Measurements from ENCODE around the gene IFI35.
"Not testable (repeated sequence)": the region's sequence is repeated elsewhere in the genome, so short reads cannot be mapped to it uniquely, and the experiment has no call there.

Gene IFI35

GRCh38 chr17:43006639-43007551 lies at the start of gene IFI35:
TSS of gene IFI35 (plus strand) at chr17:43006784. CDS start at chr17:43006948, 164 bp downstream.
- DNase-seq (ENCODE audit: low read depth): peak; percentile 75

GRCh38 chr17:42964161-42964932 lies 42.2 kb upstream of the IFI35 start, which contains the start of gene AARSD1:
TSS of gene AARSD1 (minus strand) at chr17:42964454. CDS start at chr17:42964440, 14 bp downstream.
- peak; percentile 80 for DNase-seq (ENCODE audit: low read depth)

GRCh38 chr17:42967925-42968324 lies 38.7 kb upstream of the IFI35 start:
- no peak for DNase-seq (ENCODE audit: low read depth)

- peak; percentile 12 for DNase-seq (ENCODE audit: low read depth)
Measured at GRCh38 chr17:42969001-42969581, 37.5 kb upstream of the IFI35 start.

GRCh38 chr17:42971589-42971988 lies 35.0 kb upstream of the IFI35 start:
- DNase-seq (ENCODE audit: low read depth): no peak

- not testable (repeated sequence) for DNase-seq (ENCODE audit: low read depth)
Measured at GRCh38 chr17:42973323-42973722, 33.3 kb upstream of the IFI35 start.

GRCh38 chr17:42975265-42975664 lies 31.3 kb upstream of the IFI35 start:
- DNase-seq (ENCODE audit: low read depth): no peak

DNA sequence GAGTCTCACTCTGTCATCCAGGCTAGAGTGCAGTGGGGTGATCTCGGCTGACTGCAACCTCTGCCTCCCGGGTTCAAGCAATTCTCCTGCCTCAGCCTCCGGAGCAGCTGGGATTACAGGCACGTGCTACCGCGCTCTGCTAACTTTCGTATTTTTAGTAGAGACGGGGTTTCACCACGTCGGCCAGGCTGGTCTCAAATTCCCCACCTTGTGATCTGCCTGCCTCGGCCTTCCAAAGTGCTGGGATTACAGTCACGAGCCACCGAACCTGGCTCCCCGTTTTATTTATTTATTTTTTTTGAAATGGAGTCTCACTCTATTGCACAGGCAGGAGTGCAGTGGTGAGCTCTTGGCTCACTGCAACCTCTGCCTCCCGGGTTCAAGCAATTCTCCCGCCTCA lies 30.9 kb upstream of the IFI35 start:
- not testable (repeated sequence) for DNase-seq (ENCODE audit: low read depth)

GRCh38 chr17:42979511-42980273 lies 26.9 kb upstream of the IFI35 start, which contains the start of gene PTGES3L:
TSS of gene PTGES3L (minus strand) at chr17:42980080. CDS start at chr17:42980053, 27 bp downstream.
- no peak for DNase-seq (ENCODE audit: low read depth)

GRCh38 chr17:42980274-42980765 lies 26.3 kb upstream of the IFI35 start, which contains the start of gene RUNDC1:
TSS of gene RUNDC1 (plus strand) at chr17:42980565. CDS start at chr17:42980577, 12 bp downstream.
- peak; percentile 61 for DNase-seq (ENCODE audit: low read depth)

DNA sequence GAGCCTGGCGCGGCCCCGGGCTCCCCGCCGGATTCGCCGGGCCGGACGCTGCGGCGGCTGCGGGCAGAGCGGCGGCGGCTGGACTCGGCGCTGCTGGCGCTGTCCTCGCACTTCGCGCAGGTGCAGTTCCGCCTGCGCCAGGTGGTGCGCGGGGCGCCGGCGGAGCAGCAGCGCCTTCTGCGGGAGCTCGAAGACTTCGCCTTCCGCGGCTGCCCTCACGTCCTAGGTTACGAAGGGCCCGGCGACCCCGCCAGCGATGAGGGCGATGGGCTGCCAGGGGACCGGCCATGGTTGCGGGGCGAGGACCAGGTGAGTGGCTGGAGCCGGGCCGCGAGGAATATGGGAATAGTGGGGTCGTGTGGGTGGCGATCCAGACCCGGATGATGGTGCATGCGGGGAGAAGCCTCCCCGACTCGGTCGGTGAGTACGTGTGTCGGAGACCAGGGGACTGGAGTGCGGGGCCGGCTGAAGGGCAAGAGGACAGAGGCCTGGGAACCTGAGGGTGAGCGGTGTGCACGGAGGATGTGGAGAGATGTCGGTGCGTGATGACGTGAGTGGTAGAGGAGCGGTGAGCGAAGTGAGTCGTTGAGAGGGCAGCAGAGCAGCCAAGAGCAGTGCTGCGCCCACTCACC lies 25.7 kb upstream of the IFI35 start:
- DNase-seq (ENCODE audit: low read depth): no peak

DNA sequence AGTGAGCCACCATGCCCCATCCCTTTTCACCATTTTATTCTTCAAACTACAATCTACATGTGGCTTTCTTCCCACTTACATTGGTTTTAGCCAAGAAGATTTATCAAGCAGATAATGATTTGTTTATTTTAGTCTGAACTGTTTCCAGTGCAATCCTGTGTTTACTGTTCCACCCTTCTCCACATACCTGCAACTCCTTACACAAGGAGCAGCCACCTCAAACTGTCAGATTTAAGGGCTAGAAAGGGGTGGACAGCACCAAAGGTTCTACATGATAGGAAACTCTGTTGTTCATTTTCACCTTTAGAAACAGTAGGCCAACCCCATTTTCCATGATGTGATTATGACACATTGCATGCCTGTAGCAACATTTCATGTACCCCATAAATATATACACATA lies 24.3 kb upstream of the IFI35 start:
- DNase-seq (ENCODE audit: low read depth): no peak

GRCh38 chr17:42985225-42985624 lies 21.4 kb upstream of the IFI35 start:
- DNase-seq (ENCODE audit: low read depth): no peak

DNA sequence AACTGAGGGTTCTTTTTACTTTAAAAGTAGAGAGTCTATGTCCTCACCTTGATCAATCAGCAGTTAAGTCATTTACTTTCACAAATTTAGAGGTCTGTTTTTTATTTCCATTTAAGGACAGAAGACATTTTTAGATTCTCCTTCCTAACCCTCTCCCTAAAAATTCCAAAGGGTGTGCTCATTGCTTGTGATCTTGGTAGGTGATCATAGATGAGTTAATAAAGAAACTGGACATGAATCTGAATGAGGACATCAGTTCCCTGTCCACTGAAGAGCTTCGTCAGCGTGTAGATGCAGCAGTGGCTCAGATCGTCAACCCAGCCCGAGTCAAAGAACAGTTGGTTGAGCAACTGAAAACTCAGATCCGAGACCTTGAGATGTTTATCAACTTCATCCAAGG lies 17.4 kb upstream of the IFI35 start:
- DNase-seq (ENCODE audit: low read depth): no peak

- DNase-seq (ENCODE audit: low read depth): no peak
Measured at GRCh38 chr17:42989726-42990652, 16.6 kb upstream of the IFI35 start.

DNA sequence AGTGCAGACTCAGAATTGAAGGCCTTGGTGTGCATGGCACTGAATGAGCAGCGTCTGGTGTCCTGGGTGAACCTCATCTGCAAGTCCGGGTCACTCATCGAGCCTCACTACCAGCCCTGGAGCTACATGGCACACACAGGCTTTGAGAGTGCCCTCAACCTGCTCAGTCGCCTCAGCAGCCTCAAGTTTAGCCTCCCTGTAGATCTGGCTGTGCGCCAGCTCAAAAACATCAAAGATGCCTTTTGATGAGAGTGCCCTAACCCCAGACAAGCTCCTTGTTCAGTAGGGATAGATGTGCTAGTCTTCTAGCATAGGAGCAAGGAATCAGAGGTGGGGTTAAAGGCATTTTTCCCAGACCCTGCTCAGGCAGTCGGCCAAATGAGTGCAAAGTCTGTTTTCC lies 15.1 kb upstream of the IFI35 start:
- no peak for DNase-seq (ENCODE audit: low read depth)

- DNase-seq (ENCODE audit: low read depth): no peak
Measured at GRCh38 chr17:42992872-42993271, 13.7 kb upstream of the IFI35 start.

DNA sequence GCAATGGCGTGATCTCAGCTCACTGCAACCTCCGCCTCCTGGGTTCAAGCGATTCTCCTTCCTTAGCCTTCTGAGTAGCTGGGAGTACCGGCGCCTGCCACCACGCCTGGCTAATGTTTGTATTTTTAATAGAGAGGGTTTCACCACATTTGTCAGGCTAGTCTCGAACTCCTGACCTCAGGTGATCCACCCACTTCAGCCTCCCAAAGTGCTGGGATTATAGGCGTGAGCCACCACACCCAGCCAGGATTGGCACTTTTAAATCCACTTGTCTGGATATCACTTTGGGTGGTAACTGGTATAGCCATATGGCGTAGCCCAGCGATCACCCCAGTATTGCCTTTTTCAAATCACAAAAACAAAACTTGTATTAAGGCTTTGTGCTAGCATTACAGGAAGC lies 12.7 kb upstream of the IFI35 start:
- not testable (repeated sequence) for DNase-seq (ENCODE audit: low read depth)

- DNase-seq (ENCODE audit: low read depth): no peak
Measured at GRCh38 chr17:42997390-42997983, 9.1 kb upstream of the IFI35 start.

All from fibroblast of the conjunctiva (primary cell).